ENCODE results near the gene SLC48A1. TPM values are rescaled to one million over a fixed set of nuclear protein-coding genes. Genes with fewer than 3 reads are reported as not detected.
"Not testable (repeated sequence)": the region's sequence is repeated elsewhere in the genome, so short reads cannot be mapped to it uniquely, and the experiment has no call there.

The SLC48A1 gene
- total RNA-seq, 1 experiment from 2014 or later, result 3.3 TPM

DNA sequence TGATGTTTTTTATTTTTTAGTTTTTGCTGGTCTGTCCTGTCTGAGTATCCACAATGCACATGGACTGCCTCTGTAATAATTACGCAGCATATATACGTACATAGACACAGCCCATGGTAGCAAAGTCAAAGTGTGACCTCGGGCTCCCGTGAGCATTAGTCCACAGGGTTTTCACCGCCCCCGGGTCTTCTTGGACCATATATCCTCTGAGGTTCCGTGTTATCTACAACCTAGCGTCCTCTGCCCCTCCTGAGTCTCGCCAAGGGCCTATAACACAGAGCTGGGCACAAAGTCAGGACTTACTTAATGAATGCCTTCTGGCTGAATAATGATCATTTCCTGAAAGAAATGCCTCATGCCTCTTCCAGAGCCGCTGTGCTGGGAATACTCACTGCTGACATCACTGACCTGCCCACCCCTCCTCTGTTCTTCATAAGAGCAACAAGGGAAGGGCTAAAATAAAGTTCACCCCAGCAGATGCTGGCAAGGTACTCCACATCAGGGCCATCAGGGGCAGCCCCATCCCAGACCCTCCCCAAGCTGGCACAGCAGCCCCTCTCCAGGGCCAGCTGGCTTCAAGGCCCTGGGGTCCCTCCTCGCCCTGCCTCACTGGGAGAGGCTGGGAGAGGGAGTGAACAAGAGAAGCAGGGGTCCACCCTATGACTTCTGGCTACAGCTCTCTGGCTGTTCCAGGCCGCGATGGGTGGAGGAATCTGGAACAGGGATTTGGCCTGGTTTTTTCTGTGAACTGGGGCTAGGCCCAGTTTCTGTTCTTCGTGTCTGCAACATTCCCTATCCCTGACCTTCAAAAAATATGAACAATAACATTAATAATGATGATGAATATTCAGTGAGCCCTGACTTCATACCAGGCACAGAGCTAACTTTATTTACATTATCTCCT is 38.8 kb downstream of the SLC48A1 start:
- DNase-seq (ENCODE audit: low read depth), result no peak

- DNase-seq (ENCODE audit: low read depth), result peak; percentile 75
Measured at GRCh38 chr12:47812797-47813510, 39.9 kb downstream of the SLC48A1 start.

DNA sequence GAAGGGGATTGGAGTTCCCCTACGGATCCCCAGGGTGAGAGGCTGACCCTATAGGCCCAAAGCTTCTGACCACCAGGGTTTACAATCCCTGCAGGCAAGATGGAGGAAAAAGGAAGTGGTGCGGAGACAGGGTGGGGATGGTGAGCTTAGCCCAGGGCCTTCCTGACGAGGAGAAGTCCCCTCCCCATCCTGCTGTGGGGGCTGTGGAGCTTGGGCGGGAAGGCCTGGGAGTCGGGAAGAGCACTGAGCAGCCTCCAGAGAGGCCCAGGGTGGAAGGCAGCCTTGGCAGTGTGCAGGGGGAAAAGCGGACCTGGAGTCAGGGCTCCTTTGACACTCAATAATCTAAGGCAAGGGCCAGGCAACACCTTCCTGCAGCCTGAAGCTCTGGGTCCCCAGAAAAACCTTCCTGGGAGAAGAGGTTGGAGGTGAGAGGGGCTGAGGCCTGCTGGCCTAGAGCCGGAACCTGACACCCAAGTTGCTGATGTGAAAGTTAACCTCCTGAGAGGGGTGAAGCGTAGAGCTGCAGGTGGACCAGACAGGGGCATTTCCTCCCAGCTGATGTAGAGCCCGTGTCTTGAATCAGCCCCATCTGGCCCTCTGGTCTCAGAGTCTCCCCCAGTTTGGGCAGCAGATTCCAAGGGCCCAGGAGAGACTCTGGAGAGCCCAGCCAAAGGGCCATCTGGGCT is 40.6 kb downstream of the SLC48A1 start:
- DNase-seq (ENCODE audit: low read depth), result no peak

GRCh38 chr12:47814539-47815170 is 41.6 kb downstream of the SLC48A1 start:
- no peak for DNase-seq (ENCODE audit: low read depth)

- DNase-seq (ENCODE audit: low read depth), result not testable (repeated sequence)
Measured at GRCh38 chr12:47815447-47815846, 42.4 kb downstream of the SLC48A1 start.

DNA sequence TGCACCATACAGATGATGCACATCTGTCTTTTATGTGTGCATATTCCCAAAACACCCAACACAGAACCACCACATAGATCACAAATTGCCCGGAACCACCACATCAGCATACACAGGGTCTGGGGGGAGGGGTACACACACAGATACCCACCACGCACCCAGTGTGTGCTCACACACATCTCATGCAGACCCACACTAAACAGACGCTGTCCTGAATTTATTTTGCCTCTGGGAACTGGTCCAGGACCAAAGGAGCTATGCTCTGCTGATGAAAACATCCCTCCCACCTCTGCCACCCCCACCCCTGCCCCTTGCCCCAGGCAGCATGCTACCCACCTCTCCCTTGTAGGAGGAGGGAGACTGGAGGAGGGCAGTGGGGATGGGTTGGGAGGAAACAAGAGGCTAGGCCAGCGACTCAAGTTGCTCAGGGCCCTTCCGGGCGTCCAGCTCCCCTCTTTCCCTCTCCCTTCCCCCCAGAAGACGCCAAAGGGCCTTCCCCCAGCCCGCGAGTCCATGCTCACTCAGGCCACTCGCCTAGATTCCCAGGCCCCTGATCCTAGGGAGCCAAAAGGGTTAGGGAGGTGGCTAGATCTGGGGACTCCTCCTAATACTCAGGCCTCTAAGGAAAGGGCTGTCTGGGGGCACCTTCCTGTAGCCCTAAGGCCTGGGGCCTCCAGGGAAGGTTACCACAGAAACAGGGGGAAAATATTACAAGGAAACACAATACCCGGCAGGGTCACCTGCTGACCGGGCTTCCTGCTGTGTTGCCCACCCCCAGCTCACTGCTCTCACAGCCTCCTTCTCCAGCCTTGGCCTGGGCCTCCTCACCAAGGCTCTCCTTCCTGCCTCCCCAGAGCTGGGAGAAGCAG is 43.6 kb downstream of the SLC48A1 start:
- no peak for DNase-seq (ENCODE audit: low read depth)

DNA sequence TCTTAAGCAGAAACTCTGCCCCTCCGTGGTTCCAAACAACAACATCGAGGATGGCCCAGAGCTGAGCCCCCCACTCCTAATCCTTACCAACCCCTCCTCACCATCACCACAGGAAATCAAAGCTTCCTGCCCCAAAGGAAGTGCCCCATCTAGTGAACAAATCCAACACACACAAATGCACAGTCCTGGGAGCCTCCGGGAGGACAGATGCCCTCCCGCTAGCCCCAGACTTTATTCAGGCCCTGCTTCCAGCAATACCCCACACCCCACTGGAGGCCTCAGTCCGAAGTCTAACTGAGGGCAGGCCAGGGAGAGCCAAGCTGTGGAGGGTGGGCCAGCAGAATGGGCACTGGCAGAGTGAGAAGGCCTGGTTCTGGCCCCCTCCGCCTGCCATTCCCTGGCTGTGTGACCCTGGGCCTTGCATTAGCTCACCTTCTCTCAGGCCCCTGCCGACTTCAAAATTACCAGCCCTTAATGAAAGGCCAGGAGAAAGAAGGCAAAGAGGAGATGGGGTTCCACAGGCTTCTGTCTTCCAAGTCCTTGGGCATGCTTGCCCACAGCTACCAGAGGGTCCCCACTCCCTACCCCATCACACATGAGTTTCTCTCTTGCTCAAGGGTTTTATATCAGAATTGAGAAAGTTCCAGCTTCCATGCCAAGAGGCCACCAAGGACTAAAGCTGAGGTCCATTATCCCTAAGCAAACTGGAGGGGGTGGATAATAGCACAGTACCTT is 44.4 kb downstream of the SLC48A1 start:
- no peak for DNase-seq (ENCODE audit: low read depth)

- DNase-seq (ENCODE audit: low read depth), result no peak
Measured at GRCh38 chr12:47818007-47818376, 45.0 kb downstream of the SLC48A1 start.

DNA sequence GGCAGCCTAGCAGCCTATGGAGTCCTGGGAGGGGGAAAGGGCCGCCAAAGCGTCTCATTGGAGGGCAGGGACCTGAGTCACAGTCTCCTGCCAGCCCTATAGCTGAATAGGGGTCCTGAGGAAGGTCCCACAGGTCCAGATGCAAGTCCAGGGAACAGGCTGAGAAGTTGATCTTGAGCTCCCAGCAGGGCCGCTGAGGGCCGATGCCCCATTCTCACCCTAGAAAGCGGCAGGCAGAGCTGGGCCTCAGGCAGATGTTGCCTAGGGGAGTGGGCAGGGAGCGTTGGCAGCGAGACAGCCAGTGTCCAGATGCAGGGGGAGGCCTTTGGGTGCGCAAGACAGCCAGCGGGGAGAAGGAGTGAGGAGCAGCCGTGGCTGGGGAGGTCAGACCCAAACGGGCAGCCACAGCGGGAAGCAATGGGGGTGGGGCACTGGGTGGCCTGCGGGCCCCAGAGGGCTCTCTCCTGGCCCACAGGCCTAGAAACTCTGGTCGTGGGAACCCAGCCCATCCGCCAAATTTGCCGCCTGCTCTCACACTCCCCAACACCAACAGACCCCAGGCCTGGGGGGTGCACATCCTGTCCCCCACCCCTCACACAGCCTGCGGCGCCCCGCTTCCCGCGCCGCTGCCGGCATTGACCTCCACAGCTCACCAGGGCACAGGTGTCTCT is 45.6 kb downstream of the SLC48A1 start:
- DNase-seq (ENCODE audit: low read depth), result peak; percentile 45

GRCh38 chr12:47819138-47819895 is 46.3 kb downstream of the SLC48A1 start:
- DNase-seq (ENCODE audit: low read depth), result peak; percentile 58

GRCh38 chr12:47819896-47820630 is 47.0 kb downstream of the SLC48A1 start, which contains the start of gene HDAC7:
HDAC7 (minus strand) TSS chr12:47819903; CDS start chr12:47819785, 118 bp downstream.
- peak; percentile 81 for DNase-seq (ENCODE audit: low read depth)

GRCh38 chr12:47820631-47821345 is 47.8 kb downstream of the SLC48A1 start:
- DNase-seq (ENCODE audit: low read depth), result peak; percentile 99

- DNase-seq (ENCODE audit: low read depth), result peak; percentile 44
Measured at GRCh38 chr12:47821346-47821706, 48.3 kb downstream of the SLC48A1 start.

- DNase-seq (ENCODE audit: low read depth), result no peak
Measured at GRCh38 chr12:47822401-47822800, 49.4 kb downstream of the SLC48A1 start.

- DNase-seq (ENCODE audit: low read depth), result no peak
Measured at GRCh38 chr12:47822863-47823262, 49.8 kb downstream of the SLC48A1 start.

GRCh38 chr12:47823422-47824086 is 50.5 kb downstream of the SLC48A1 start:
- DNase-seq (ENCODE audit: low read depth), result no peak

DNA sequence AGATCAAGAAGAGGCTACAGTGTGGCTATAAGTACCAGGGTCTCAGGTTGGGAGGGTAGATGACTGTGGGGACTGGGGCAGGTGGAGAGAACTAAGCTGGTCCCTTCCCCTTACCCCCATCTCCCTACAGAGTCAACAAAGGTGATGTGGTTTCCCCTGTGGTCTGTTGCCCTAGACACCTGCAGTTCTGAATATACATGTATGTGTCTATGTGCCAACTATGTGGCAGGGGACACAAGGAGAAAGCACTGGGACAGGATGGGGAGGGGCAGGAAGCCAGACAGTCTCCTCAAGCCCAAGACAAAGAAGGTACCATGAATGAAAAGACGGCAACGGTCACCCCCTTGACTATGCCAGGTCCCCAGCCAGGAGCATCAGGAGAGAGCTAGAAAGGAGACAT is 51.2 kb downstream of the SLC48A1 start:
- no peak for DNase-seq (ENCODE audit: low read depth)
